Measurements from ENCODE around the gene RGPD6. TPM values are rescaled to one million over a fixed set of nuclear protein-coding genes. Genes with fewer than 3 reads are reported as not detected.
"Not testable (repeated sequence)": the region's sequence is repeated elsewhere in the genome, so short reads cannot be mapped to it uniquely, and the experiment has no call there.

The RGPD6 gene
- polyA plus RNA-seq: 26.3 TPM
- long read RNA-seq, donor 1: 0 reads
- long read RNA-seq, donor 2, full-length matches to known transcripts: 1 of 1 reads
- long read RNA-seq, donor 2, partial matches to known transcripts: 0 of 1 reads
- long read RNA-seq, donor 2, other reads (novel, unspliced or antisense): 0 of 1 reads
- long read RNA-seq, donor 3: 0 reads
- long read RNA-seq, donor 4: 0 reads
- long read RNA-seq, donor 5, full-length matches to known transcripts: 1 of 1 reads
- long read RNA-seq, donor 5, partial matches to known transcripts: 0 of 1 reads
- long read RNA-seq, donor 5, other reads (novel, unspliced or antisense): 0 of 1 reads
- long read RNA-seq, donor 6, full-length matches to known transcripts: 1 of 1 reads
- long read RNA-seq, donor 6, partial matches to known transcripts: 0 of 1 reads
- long read RNA-seq, donor 6, other reads (novel, unspliced or antisense): 0 of 1 reads
- long read RNA-seq, donor 7: 0 reads
- long read RNA-seq, donor 8, full-length matches to known transcripts: 1 of 1 reads
- long read RNA-seq, donor 8, partial matches to known transcripts: 0 of 1 reads
- long read RNA-seq, donor 8, other reads (novel, unspliced or antisense): 0 of 1 reads
- long read RNA-seq, donor 9: 0 reads
- long read RNA-seq, donor 10: 0 reads
- long read RNA-seq, donor 11, full-length matches to known transcripts: 2 of 2 reads
- long read RNA-seq, donor 11, partial matches to known transcripts: 0 of 2 reads
- long read RNA-seq, donor 11, other reads (novel, unspliced or antisense): 0 of 2 reads

GRCh38 chr2:110576763-110577416, at the start of gene RGPD6:
Gene RGPD6, minus strand, starts transcription at chr2:110577222. Its CDS starts 198 bp downstream, at chr2:110577024.
- H3K4me3 ChIP-seq (ENCODE audit: low read length); H3K27me3 ChIP-seq (ENCODE audit: control insufficient read depth, insufficient read depth, low read length); H3K4me1 ChIP-seq (ENCODE audit: control insufficient read depth, insufficient read depth, low read length); H3K36me3 ChIP-seq (ENCODE audit: control insufficient read depth, insufficient read depth, low read length); H3K27ac ChIP-seq (ENCODE audit: low read length); H3K9me3 ChIP-seq (ENCODE audit: control insufficient read depth, low read depth, low read length); DNase-seq: not testable (repeated sequence)
- no CpG with 5 or more reads among the region's 70 CpGs for WGBS (ENCODE audit: insufficient coverage, low lambda C conversion rate)

GRCh38 chr2:110619326-110619939, 42.4 kb upstream of the RGPD6 start:
- WGBS (ENCODE audit: insufficient coverage, low lambda C conversion rate): 40% methylated on average over 1 of the region's 9 CpGs
- H3K36me3 ChIP-seq (ENCODE audit: control insufficient read depth, insufficient read depth, low read length); H3K27ac ChIP-seq (ENCODE audit: low read length); H3K27me3 ChIP-seq (ENCODE audit: control insufficient read depth, insufficient read depth, low read length); DNase-seq; H3K4me3 ChIP-seq (ENCODE audit: low read length); H3K9me3 ChIP-seq (ENCODE audit: control insufficient read depth, low read depth, low read length); H3K4me1 ChIP-seq (ENCODE audit: control insufficient read depth, insufficient read depth, low read length): not testable (repeated sequence)

- not testable (repeated sequence) for H3K36me3 ChIP-seq (ENCODE audit: control insufficient read depth, insufficient read depth, low read length); H3K4me3 ChIP-seq (ENCODE audit: low read length); H3K9me3 ChIP-seq (ENCODE audit: control insufficient read depth, low read depth, low read length); DNase-seq; H3K27me3 ChIP-seq (ENCODE audit: control insufficient read depth, insufficient read depth, low read length); H3K4me1 ChIP-seq (ENCODE audit: control insufficient read depth, insufficient read depth, low read length); H3K27ac ChIP-seq (ENCODE audit: low read length)
- no CpG with 5 or more reads among the region's 1 CpG for WGBS (ENCODE audit: insufficient coverage, low lambda C conversion rate)
Observed at GRCh38 chr2:110613927-110614326, 36.9 kb upstream of the RGPD6 start.

GRCh38 chr2:110610613-110611250, 33.7 kb upstream of the RGPD6 start:
- not testable (repeated sequence) for DNase-seq; H3K36me3 ChIP-seq (ENCODE audit: control insufficient read depth, insufficient read depth, low read length); H3K9me3 ChIP-seq (ENCODE audit: control insufficient read depth, low read depth, low read length); H3K4me3 ChIP-seq (ENCODE audit: low read length); H3K27me3 ChIP-seq (ENCODE audit: control insufficient read depth, insufficient read depth, low read length); H3K4me1 ChIP-seq (ENCODE audit: control insufficient read depth, insufficient read depth, low read length); H3K27ac ChIP-seq (ENCODE audit: low read length)
- no CpG with 5 or more reads among the region's 94 CpGs for WGBS (ENCODE audit: insufficient coverage, low lambda C conversion rate)

- not testable (repeated sequence) for H3K27me3 ChIP-seq (ENCODE audit: control insufficient read depth, insufficient read depth, low read length); H3K4me1 ChIP-seq (ENCODE audit: control insufficient read depth, insufficient read depth, low read length); H3K27ac ChIP-seq (ENCODE audit: low read length); H3K36me3 ChIP-seq (ENCODE audit: control insufficient read depth, insufficient read depth, low read length); H3K4me3 ChIP-seq (ENCODE audit: low read length); DNase-seq; H3K9me3 ChIP-seq (ENCODE audit: control insufficient read depth, low read depth, low read length)
- WGBS (ENCODE audit: insufficient coverage, low lambda C conversion rate): no CpG with 5 or more reads among the region's 45 CpGs
Observed at GRCh38 chr2:110609843-110610612, 33.0 kb upstream of the RGPD6 start.

GRCh38 chr2:110608788-110609502, 31.9 kb upstream of the RGPD6 start:
- H3K27ac ChIP-seq (ENCODE audit: low read length); H3K36me3 ChIP-seq (ENCODE audit: control insufficient read depth, insufficient read depth, low read length); DNase-seq; H3K4me1 ChIP-seq (ENCODE audit: control insufficient read depth, insufficient read depth, low read length); H3K4me3 ChIP-seq (ENCODE audit: low read length); H3K9me3 ChIP-seq (ENCODE audit: control insufficient read depth, low read depth, low read length); H3K27me3 ChIP-seq (ENCODE audit: control insufficient read depth, insufficient read depth, low read length): not testable (repeated sequence)
- no CpG with 5 or more reads among the region's 8 CpGs for WGBS (ENCODE audit: insufficient coverage, low lambda C conversion rate)

GRCh38 chr2:110605057-110605456, 28.0 kb upstream of the RGPD6 start:
- H3K4me3 ChIP-seq (ENCODE audit: low read length); H3K27ac ChIP-seq (ENCODE audit: low read length); DNase-seq; H3K36me3 ChIP-seq (ENCODE audit: control insufficient read depth, insufficient read depth, low read length); H3K27me3 ChIP-seq (ENCODE audit: control insufficient read depth, insufficient read depth, low read length); H3K9me3 ChIP-seq (ENCODE audit: control insufficient read depth, low read depth, low read length); H3K4me1 ChIP-seq (ENCODE audit: control insufficient read depth, insufficient read depth, low read length): not testable (repeated sequence)
- WGBS (ENCODE audit: insufficient coverage, low lambda C conversion rate): no CpG with 5 or more reads among the region's 12 CpGs

- not testable (repeated sequence) for H3K27ac ChIP-seq (ENCODE audit: low read length); H3K9me3 ChIP-seq (ENCODE audit: control insufficient read depth, low read depth, low read length); DNase-seq; H3K4me1 ChIP-seq (ENCODE audit: control insufficient read depth, insufficient read depth, low read length); H3K4me3 ChIP-seq (ENCODE audit: low read length); H3K27me3 ChIP-seq (ENCODE audit: control insufficient read depth, insufficient read depth, low read length); H3K36me3 ChIP-seq (ENCODE audit: control insufficient read depth, insufficient read depth, low read length)
- no CpG with 5 or more reads among the region's 8 CpGs for WGBS (ENCODE audit: insufficient coverage, low lambda C conversion rate)
Observed at GRCh38 chr2:110603917-110604591, 27.0 kb upstream of the RGPD6 start.

- H3K27ac ChIP-seq (ENCODE audit: low read length); DNase-seq; H3K9me3 ChIP-seq (ENCODE audit: control insufficient read depth, low read depth, low read length); H3K4me3 ChIP-seq (ENCODE audit: low read length); H3K27me3 ChIP-seq (ENCODE audit: control insufficient read depth, insufficient read depth, low read length); H3K36me3 ChIP-seq (ENCODE audit: control insufficient read depth, insufficient read depth, low read length); H3K4me1 ChIP-seq (ENCODE audit: control insufficient read depth, insufficient read depth, low read length): not testable (repeated sequence)
- WGBS (ENCODE audit: insufficient coverage, low lambda C conversion rate): no CpG with 5 or more reads among the region's 9 CpGs
Observed at GRCh38 chr2:110602139-110602538, 25.1 kb upstream of the RGPD6 start.
